Activated CD4-positive, alpha-beta T cell treated with anti-CD3 and anti-CD28 coated beads, Interleukin-2, amount 10 ng/mL, durations not matched to agents 24 days and 14 days (primary cell): Measurements from ENCODE around the gene RPP25L. TPM values are rescaled to one million over a fixed set of nuclear protein-coding genes. Genes with fewer than 3 reads are reported as not detected.
A peak's percentile ranks its signal among the peaks of the same experiment; 100 is the strongest.

Experiments
- DNase-seq: peaks from one replicate; pipeline ENCODE4 v3.0.0; 2022
- H3K27ac Mint-ChIP-seq: one replicate; pipeline ENCODE4 v1.8.0; 2022; ENCODE audit warnings: mild to moderate bottlenecking, mixed read lengths
- H3K27me3 Mint-ChIP-seq: one replicate; pipeline ENCODE4 v1.8.0; 2022; ENCODE audit warnings: mixed read lengths
- H3K36me3 Mint-ChIP-seq: one replicate; pipeline ENCODE4 v1.8.0; 2022; ENCODE audit warnings: low read depth, mild to moderate bottlenecking, mixed read lengths
- H3K4me1 Mint-ChIP-seq: one replicate; pipeline ENCODE4 v1.8.0; 2021; ENCODE audit warnings: mixed read lengths
- H3K4me3 Mint-ChIP-seq: one replicate; pipeline ENCODE4 v1.8.0; 2022; ENCODE audit warnings: mild to moderate bottlenecking, moderate library complexity, mixed read lengths
- H3K9me3 Mint-ChIP-seq: one replicate; pipeline ENCODE4 v1.8.0; 2021; ENCODE audit warnings: mixed read lengths
- intact Hi-C: fragments of 100-400 bp; cut with micrococcal nuclease; formaldehyde crosslinking; loops from one replicate; pipeline ENCODE4 v1.15.1; 2023
- total RNA-seq: library from RNA; stranded (reverse); gene quantifications from 2 replicates; pipeline ENCODE4 v1.2.3, GENCODE V29; 2022

Gene RPP25L
- total RNA-seq, 1 donor from 2014 or later = 34.8 TPM

DNA sequence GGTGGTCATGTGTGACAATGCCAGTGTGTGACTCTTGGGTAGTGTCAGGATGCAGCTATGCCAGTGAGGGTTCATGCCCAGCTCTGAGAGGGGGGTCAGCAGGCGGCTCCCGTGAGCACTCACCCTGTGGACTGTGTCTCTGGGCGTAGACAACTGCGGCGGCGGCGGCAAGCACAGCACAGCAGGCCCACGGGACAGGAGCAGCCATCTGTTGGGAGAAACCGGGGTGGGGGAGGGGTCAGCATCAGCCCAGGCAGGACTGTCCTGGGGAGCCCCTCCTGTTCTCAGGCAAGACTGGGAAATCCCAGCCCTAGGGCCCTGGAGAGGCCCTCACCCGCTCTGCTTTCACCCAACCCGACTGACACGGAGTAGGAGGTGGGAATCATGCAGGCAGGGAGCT, 43.1 kb downstream of the RPP25L start:
- Mint-ChIP-seq H3K4me3 (no peak overlapping the region), H3K27me3 (peaks cover 6% of the 10 kb centered on the region), H3K4me1 (no peaks in the 10 kb centered on the region), H3K36me3 (no peaks in the 10 kb centered on the region), H3K9me3 (no peaks in the 10 kb centered on the region), H3K27ac (no peak overlapping the region)
- DNase-seq = no peak
- intact Hi-C loops = no loop called here

DNA sequence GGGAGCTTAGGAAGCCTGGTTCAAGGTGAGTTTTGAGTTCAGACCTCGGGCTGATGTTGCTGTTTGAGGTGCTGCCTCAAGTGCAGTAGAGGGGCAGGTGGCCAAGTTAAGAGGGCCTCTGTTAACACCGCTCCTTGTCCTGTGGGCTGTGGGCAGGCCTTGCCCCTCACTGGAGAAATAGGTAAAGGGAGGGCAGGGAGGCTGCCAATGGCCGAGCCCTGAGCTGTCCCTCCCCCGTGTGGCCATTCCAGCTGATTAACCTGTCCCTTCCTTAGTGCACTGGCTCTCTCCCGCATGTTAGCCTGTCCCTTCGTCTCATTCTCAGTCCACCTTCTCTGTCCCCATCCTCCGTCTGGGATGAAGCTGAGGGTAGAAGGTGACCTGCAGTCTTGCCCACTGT, 43.8 kb downstream of the RPP25L start:
- H3K27me3 Mint-ChIP-seq = peaks cover 6% of the 10 kb centered on the region
- no peaks in the 10 kb centered on the region for H3K9me3 Mint-ChIP-seq
- no peaks in the 10 kb centered on the region for H3K36me3 Mint-ChIP-seq
- H3K4me1 Mint-ChIP-seq = no peaks in the 10 kb centered on the region
- intact Hi-C loops = no loop called here
- H3K4me3 Mint-ChIP-seq = no peak overlapping the region
- DNase-seq = no peak
- no peak overlapping the region for H3K27ac Mint-ChIP-seq

DNA sequence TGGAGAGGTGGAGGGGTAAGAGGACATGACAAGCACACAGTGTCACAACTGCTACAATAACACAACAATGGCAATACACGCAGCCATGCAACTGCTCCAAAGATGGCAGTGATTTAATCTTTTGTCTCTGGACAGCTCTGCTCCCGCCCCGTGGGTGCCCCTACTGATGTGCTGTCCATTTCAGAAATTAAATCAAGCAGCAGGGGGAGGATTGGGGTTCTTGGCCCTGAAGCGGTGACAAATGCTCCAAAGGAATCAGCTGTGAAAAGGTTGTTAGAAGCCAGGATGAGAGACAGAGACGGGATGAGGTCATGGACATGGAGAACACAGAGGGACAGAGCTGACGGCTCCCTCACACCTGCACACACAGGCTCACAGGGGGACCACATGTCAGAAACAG, 44.9 kb downstream of the RPP25L start:
- Mint-ChIP-seq H3K27ac (no peak overlapping the region), H3K9me3 (no peaks in the 10 kb centered on the region), H3K27me3 (peaks cover 9% of the 10 kb centered on the region), H3K4me1 (no peaks in the 10 kb centered on the region), H3K36me3 (no peaks in the 10 kb centered on the region), H3K4me3 (no peak overlapping the region)
- intact Hi-C loops = no loop called here
- DNase-seq = no peak

DNA sequence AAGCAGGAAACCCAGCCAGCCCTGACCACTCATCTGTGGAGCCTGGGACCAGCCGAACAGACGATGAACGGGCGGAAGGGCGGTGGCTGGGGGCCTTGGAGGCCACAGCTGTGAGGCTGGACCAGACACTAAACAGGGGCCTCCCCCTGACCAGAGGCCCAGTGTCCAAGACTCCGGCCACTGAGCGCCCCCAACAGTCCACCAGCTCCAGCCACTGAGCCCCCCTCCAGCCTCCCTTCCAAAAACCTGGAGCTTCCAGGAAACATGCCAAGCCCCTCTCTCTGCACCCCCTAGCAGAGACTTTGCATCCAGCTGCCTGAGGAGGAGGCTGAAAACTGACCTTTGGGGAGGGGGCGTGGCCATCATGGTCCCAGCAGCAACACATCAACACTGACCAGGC, 45.6 kb downstream of the RPP25L start:
- intact Hi-C loops = no loop called here
- no peak for DNase-seq
- Mint-ChIP-seq H3K9me3 (no peaks in the 10 kb centered on the region), H3K27me3 (peaks cover 9% of the 10 kb centered on the region), H3K27ac (no peak overlapping the region), H3K4me3 (no peak overlapping the region), H3K4me1 (no peaks in the 10 kb centered on the region), H3K36me3 (no peaks in the 10 kb centered on the region)

DNA sequence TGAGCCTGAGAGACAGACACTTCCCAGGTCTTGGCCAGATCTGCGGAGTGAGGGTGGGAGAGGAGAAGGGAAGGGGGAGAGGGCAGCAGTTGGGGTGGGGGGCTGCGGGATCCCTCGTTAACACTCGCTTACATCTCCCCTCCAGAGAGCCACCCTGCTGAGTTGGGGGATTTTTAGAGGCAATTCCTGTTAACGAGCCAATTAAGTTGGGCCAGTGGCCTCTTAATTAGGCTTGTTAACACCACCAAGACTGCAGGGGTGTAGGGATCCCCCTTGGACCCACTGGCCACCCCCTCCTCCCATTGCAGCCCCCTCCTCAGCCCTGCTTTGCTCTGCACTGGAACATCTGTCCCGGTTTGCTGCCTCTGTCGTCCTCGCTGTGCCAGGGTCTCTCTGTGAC, 46.0 kb downstream of the RPP25L start:
- H3K4me1 Mint-ChIP-seq = no peaks in the 10 kb centered on the region
- H3K4me3 Mint-ChIP-seq = no peak overlapping the region
- H3K27ac Mint-ChIP-seq = no peak overlapping the region
- no peaks in the 10 kb centered on the region for H3K36me3 Mint-ChIP-seq
- no peaks in the 10 kb centered on the region for H3K9me3 Mint-ChIP-seq
- DNase-seq = no peak
- H3K27me3 Mint-ChIP-seq = peaks cover 11% of the 10 kb centered on the region
- intact Hi-C loops = no loop called here

DNA sequence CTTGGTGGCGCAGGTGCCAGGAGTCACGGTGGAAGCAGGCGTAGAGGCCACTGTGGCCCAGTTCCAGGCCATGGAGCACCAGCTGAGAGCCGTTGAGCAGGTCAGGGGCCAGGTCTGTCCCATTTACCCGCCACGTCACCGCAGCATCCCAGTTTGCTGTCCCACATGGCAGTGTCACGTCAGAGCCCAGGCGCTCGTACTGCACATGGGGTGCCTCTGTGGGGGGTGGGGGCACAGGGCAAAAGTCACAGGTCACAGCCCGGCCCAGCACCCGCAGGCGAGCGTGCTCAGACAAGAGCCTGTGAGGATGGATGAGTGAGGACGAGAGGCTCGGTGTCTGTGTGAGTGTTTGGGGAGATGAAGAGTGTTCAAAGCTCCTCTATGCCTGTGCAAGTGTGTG, 47.3 kb downstream of the RPP25L start:
- Mint-ChIP-seq H3K27me3 (peaks cover 14% of the 10 kb centered on the region), H3K9me3 (no peaks in the 10 kb centered on the region), H3K27ac (no peak overlapping the region), H3K4me1 (peaks cover 3% of the 10 kb centered on the region), H3K4me3 (no peak overlapping the region), H3K36me3 (no peaks in the 10 kb centered on the region)
- intact Hi-C loops = no loop called here
- no peak for DNase-seq

DNA sequence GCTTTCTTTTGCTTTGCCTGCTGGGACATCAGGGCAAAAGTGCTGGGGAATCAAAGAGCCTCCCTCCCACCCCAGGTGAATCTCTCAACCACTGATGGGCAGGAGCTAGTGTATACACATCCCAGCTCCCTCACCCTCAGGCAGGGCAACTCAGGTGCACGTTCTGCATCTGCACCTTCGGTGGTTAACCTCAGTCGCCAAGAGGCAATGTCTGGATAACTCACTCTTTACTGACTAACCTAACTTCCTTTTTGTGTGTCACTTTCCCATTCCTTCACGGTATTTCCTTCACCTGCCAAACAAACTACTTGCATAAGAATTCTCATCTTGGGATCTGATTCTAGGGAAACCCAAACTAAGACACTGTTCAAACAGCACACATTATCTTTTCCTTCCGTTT, 48.6 kb downstream of the RPP25L start:
- Mint-ChIP-seq H3K27me3 (peaks cover 14% of the 10 kb centered on the region), H3K36me3 (no peaks in the 10 kb centered on the region)
- intact Hi-C loops = no loop called here

DNA sequence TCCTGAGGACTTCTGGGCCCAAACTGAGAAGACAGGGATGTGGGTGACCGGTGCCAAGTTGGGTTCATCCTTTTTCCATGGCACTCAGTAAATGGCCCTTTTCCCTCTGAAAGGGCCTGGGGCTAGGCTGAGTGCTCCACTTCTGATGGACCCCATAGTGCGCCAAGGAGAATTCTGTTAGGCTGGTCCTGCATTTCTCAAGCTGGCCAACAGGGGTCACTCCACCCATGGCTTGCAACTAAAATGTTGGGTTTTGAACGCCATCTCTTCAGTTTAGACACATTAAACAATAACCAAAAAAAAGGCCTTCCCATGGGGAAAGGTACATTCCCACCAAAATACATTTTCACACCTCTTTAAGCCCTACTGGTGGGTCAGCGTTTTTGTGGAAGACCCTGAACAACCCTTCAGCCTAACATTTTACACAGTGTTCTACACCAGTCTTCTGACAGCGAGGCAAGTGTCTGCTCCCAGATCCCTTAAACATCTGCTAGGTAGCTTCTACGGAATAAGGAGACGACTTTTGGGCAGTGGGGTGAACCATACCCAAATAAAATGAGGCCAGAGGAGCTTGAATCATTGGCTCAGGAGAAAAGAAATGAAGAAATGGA, 49.7 kb downstream of the RPP25L start:
- peaks cover 3% of the 10 kb centered on the region for H3K4me1 Mint-ChIP-seq
- H3K27me3 Mint-ChIP-seq = peaks cover 17% of the 10 kb centered on the region
- no peaks in the 10 kb centered on the region for H3K36me3 Mint-ChIP-seq
- intact Hi-C loops = no loop called here
- no peak overlapping the region for H3K27ac Mint-ChIP-seq
- no peaks in the 10 kb centered on the region for H3K9me3 Mint-ChIP-seq
- H3K4me3 Mint-ChIP-seq = no peak overlapping the region
- peak; percentile 67 for DNase-seq

More for the DNA sequence above, 48.6 kb downstream of the RPP25L start:
- Mint-ChIP-seq H3K27ac (no peak overlapping the region), H3K9me3 (no peaks in the 10 kb centered on the region), H3K4me3 (no peak overlapping the region), H3K4me1 (peaks cover 3% of the 10 kb centered on the region)
- no peak for DNase-seq

DNA sequence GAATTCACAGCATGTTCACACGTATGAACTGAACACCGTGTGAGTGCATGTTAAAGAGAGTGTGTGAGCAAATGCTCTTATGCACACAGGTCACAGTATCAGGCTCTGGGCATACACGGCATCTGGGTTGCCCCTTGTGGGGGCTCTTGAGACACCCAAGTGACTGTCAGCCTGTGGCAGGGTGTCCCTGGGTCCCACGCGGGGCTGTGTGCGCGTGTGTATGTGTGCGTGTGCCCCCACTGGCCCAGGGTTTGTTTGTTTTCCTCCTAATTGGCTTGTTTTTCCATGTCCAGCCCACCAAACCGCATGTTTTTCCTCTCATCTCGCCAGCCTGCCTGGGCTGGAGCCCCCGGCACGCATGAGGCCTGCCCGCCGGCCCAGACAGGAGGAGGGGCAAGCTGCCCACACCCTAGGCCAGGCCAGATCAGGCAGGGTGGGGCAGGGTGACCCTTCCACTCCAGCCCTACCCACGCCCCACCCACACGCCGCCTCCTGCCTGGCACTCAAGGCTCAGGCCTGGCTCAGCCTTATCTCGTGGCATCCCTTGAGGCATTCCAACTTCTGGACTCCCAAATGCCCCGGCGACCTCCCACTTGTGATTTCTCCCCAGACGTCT, 51.2 kb downstream of the RPP25L start:
- no peaks in the 10 kb centered on the region for H3K36me3 Mint-ChIP-seq

More for the DNA sequence above, 51.2 kb downstream of the RPP25L start:
- no peaks in the 10 kb centered on the region for H3K9me3 Mint-ChIP-seq
- no peak overlapping the region for H3K4me3 Mint-ChIP-seq
- DNase-seq = no peak
- peaks cover 17% of the 10 kb centered on the region for H3K27me3 Mint-ChIP-seq
- H3K4me1 Mint-ChIP-seq = peaks cover 3% of the 10 kb centered on the region
- H3K27ac Mint-ChIP-seq = no peak overlapping the region
- intact Hi-C loops = no loop called here

Other genes with a start within 250 kb of the RPP25L start
- gene MYORG, start 235.2 kb downstream of the RPP25L start, total RNA-seq = 1.4 TPM in 2 replicates
- 13.6 and 16.3 TPM in 2 replicates for gene FAM219A, start 153.5 kb downstream of the RPP25L start, total RNA-seq
- not detected in 2 replicates for gene DNAI1, start 153.3 kb downstream of the RPP25L start, total RNA-seq
- not detected in 2 replicates for gene ENHO, start 89.1 kb downstream of the RPP25L start, total RNA-seq
- gene CNTFR, start 22.4 kb downstream of the RPP25L start, total RNA-seq = not detected in 2 replicates
- gene DCTN3, start 8.4 kb upstream of the RPP25L start, total RNA-seq = 50.9 and 57.0 TPM in 2 replicates
- gene ARID3C, start 17.0 kb upstream of the RPP25L start, total RNA-seq = 0.14 TPM in 1 of 2 replicates, not detected in the other
- 117 and 128 TPM in 2 replicates for gene SIGMAR1, start 25.7 kb upstream of the RPP25L start, total RNA-seq
- 68.9 and 73.4 TPM in 2 replicates for gene GALT, start 34.6 kb upstream of the RPP25L start, total RNA-seq
- 29.7 and 34.4 TPM in 2 replicates for gene IL11RA, start 40.1 kb upstream of the RPP25L start, total RNA-seq
- gene CCL27, start 50.6 kb upstream of the RPP25L start, total RNA-seq = 0.52 and 0.70 TPM in 2 replicates
- gene CCL19, start 79.2 kb upstream of the RPP25L start, total RNA-seq = not detected in 2 replicates
- gene CCL21, start 98.0 kb upstream of the RPP25L start, total RNA-seq = not detected in 2 replicates